Lower leg skin (tissue), 3 donors: ENCODE results near the gene KCNS3.

Experiments used
- POLR2A ChIP-seq, 2 donors: fragments of 450-650 bp; IDR thresholded peaks; one replicate each; pipeline ENCODE4 v1.6.1; 2016 to 2017; ENCODE audit warnings: antibody characterized with exemption in 2 of 2, mild to moderate bottlenecking in 1 of 2, moderate library complexity in 1 of 2
- TF ChIP-seq, protein P1 (sequence below), 3 donors: fragments of 450-650 bp; IDR thresholded peaks; one replicate each; pipeline ENCODE4 v1.5.1; 2016; ENCODE audit warnings: antibody characterized with exemption in 3 of 3, mild to moderate bottlenecking in 3 of 3, moderate library complexity in 2 of 3

DNA sequence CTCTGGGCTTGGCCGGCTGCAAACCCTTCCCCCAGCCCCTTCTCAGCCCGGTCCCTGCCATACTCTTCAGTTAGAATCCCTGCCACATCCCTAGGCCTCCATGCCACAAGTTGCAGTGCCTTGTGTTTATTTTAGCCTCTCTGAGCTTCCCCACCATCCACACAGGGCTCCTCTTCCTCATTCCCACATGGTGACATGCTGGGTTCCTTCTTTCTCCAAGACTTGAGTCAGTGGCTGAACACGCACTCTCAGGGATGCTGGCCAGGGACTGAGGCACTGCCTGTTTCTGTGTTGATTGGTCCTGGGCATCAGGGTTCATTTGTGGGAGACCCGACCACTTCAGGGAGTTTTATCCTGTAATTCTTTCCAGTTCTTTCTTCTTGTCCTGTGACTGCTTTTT is 56.3 kb downstream of the KCNS3 start:
- TF ChIP-seq, protein P1, sequence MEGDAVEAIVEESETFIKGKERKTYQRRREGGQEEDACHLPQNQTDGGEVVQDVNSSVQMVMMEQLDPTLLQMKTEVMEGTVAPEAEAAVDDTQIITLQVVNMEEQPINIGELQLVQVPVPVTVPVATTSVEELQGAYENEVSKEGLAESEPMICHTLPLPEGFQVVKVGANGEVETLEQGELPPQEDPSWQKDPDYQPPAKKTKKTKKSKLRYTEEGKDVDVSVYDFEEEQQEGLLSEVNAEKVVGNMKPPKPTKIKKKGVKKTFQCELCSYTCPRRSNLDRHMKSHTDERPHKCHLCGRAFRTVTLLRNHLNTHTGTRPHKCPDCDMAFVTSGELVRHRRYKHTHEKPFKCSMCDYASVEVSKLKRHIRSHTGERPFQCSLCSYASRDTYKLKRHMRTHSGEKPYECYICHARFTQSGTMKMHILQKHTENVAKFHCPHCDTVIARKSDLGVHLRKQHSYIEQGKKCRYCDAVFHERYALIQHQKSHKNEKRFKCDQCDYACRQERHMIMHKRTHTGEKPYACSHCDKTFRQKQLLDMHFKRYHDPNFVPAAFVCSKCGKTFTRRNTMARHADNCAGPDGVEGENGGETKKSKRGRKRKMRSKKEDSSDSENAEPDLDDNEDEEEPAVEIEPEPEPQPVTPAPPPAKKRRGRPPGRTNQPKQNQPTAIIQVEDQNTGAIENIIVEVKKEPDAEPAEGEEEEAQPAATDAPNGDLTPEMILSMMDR (IDR thresholded peaks at IDR 0.05), result no peak
- no peak for TF ChIP-seq POLR2A (IDR thresholded peaks at IDR 0.05)
